ENCODE measurements around the gene EPHA8. TPM values are rescaled to one million over a fixed set of nuclear protein-coding genes. Genes with fewer than 3 reads are reported as not detected.

Gene EPHA8
- polyA plus RNA-seq, 1 donor (not counting 4 experiments of a cell fraction or from before 2014, with no cell fraction given): 1.0 TPM

GRCh38 chr1:22551591-22551990, 11.7 kb upstream of the EPHA8 start:
- Histone ChIP-seq H4K20me1 (ENCODE audit: control insufficient read depth, extremely low read depth, insufficient read depth, low read length) (no peaks in the 10 kb centered on the region), H3K9me3 (ENCODE audit: control insufficient read depth, low read depth, low read length) (no peaks in the 10 kb centered on the region), H3K9me1 (ENCODE audit: control insufficient read depth, extremely low read depth, insufficient read depth, low read length) (no peaks in the 10 kb centered on the region), H3K4me3 (ENCODE audit: control insufficient read depth in 2 of 3, extremely low read depth in 1 of 3, insufficient read depth in 2 of 3, low read depth in 1 of 3, low read length in 3 of 3) (no peak overlapping the region), H3K27ac (ENCODE audit: control insufficient read depth, insufficient read depth, low read length) (no peak overlapping the region), H3K4me2 (ENCODE audit: control insufficient read depth, extremely low read depth, insufficient read depth, low read depth, low read length) (no peak overlapping the region), H3K79me2 (ENCODE audit: control insufficient read depth, insufficient read depth, low read length) (no peaks in the 10 kb centered on the region), H3K27me3 (ENCODE audit: control insufficient read depth, extremely low read depth, insufficient read depth, low read length) (peaks cover 65% of the 10 kb centered on the region), H3K36me3 (ENCODE audit: control insufficient read depth in 2 of 2, extremely low read depth in 1 of 2, insufficient read depth in 2 of 2, low read length in 2 of 2) (no peaks in the 10 kb centered on the region), H2AFZ (ENCODE audit: control insufficient read depth, low read length) (no peak overlapping the region), H3K9ac (ENCODE audit: control insufficient read depth, extremely low read depth, insufficient read depth, low read length) (no peak overlapping the region), H3K4me1 (ENCODE audit: control insufficient read depth, extremely low read depth, insufficient read depth, low read length) (peaks cover 2% of the 10 kb centered on the region)
- FAIRE-seq: no peak
- no peak for DNase-seq (ENCODE audit: low read depth, low spot score)
- TF ChIP-seq EZH2 (IDR thresholded peaks at IDR 0.05; ENCODE audit: low read length) (no peak), CTCF (optimal IDR thresholded peaks at IDR 0.05 in 1 of 3, IDR thresholded peaks at IDR 0.05 in 1 of 3, conservative IDR thresholded peaks at IDR 0.05 in 1 of 3; ENCODE audit: extremely low read depth in 1 of 3, insufficient read depth in 2 of 3, low read length in 3 of 3) (no peak)
- dilution Hi-C loops (cut with MboI; ENCODE audit: extremely low pct_ligation_motif_present, low sequenced_read_pairs): no loop called here

GRCh38 chr1:22552021-22552420, 11.3 kb upstream of the EPHA8 start:
- Histone ChIP-seq H3K9ac (ENCODE audit: control insufficient read depth, extremely low read depth, insufficient read depth, low read length) (no peak overlapping the region), H3K27ac (ENCODE audit: control insufficient read depth, insufficient read depth, low read length) (no peak overlapping the region), H3K27me3 (ENCODE audit: control insufficient read depth, extremely low read depth, insufficient read depth, low read length) (peaks cover 60% of the 10 kb centered on the region), H3K36me3 (ENCODE audit: control insufficient read depth in 2 of 2, extremely low read depth in 1 of 2, insufficient read depth in 2 of 2, low read length in 2 of 2) (no peaks in the 10 kb centered on the region), H3K9me1 (ENCODE audit: control insufficient read depth, extremely low read depth, insufficient read depth, low read length) (no peaks in the 10 kb centered on the region), H3K4me3 (ENCODE audit: control insufficient read depth in 2 of 3, extremely low read depth in 1 of 3, insufficient read depth in 2 of 3, low read depth in 1 of 3, low read length in 3 of 3) (no peak overlapping the region), H3K4me1 (ENCODE audit: control insufficient read depth, extremely low read depth, insufficient read depth, low read length) (peaks cover 6% of the 10 kb centered on the region), H3K79me2 (ENCODE audit: control insufficient read depth, insufficient read depth, low read length) (no peaks in the 10 kb centered on the region), H3K9me3 (ENCODE audit: control insufficient read depth, low read depth, low read length) (no peaks in the 10 kb centered on the region), H2AFZ (ENCODE audit: control insufficient read depth, low read length) (no peak overlapping the region), H4K20me1 (ENCODE audit: control insufficient read depth, extremely low read depth, insufficient read depth, low read length) (no peaks in the 10 kb centered on the region), H3K4me2 (ENCODE audit: control insufficient read depth, extremely low read depth, insufficient read depth, low read depth, low read length) (no peak overlapping the region)
- TF ChIP-seq CTCF (optimal IDR thresholded peaks at IDR 0.05 in 1 of 3, IDR thresholded peaks at IDR 0.05 in 1 of 3, conservative IDR thresholded peaks at IDR 0.05 in 1 of 3; ENCODE audit: extremely low read depth in 1 of 3, insufficient read depth in 2 of 3, low read length in 3 of 3) (no peak), EZH2 (IDR thresholded peaks at IDR 0.05; ENCODE audit: low read length) (no peak)
- dilution Hi-C loops (cut with MboI; ENCODE audit: extremely low pct_ligation_motif_present, low sequenced_read_pairs): no loop called here
- FAIRE-seq: no peak
- DNase-seq (ENCODE audit: low read depth, low spot score): no peak

Measured in keratinocyte (primary cell).